ENCODE data around the gene CTNNA1.

DNA sequence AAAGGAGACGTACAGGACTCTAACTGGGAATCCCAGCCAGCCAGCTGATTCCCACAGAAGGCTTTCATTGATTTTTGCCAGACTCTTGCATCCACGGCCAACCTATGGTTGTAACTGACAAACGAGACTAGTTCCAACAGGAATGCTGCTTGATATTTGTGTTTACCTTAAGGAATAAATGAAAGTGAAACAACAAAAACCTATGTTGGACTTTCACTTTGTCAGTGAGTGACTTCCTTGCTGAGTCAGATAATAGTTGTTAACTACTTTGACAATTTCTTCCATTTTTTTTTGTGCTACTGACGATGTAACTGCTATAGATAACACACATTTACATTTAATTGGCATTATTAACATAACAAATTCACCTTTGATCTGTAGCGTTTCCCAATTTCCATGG, 185.3 kb downstream of the CTNNA1 start:
- TF ChIP-seq EZH2phosphoT487 (conservative IDR thresholded peaks at IDR 0.05; ENCODE audit: low read length): no peak
- TF ChIP-seq, protein P1, sequence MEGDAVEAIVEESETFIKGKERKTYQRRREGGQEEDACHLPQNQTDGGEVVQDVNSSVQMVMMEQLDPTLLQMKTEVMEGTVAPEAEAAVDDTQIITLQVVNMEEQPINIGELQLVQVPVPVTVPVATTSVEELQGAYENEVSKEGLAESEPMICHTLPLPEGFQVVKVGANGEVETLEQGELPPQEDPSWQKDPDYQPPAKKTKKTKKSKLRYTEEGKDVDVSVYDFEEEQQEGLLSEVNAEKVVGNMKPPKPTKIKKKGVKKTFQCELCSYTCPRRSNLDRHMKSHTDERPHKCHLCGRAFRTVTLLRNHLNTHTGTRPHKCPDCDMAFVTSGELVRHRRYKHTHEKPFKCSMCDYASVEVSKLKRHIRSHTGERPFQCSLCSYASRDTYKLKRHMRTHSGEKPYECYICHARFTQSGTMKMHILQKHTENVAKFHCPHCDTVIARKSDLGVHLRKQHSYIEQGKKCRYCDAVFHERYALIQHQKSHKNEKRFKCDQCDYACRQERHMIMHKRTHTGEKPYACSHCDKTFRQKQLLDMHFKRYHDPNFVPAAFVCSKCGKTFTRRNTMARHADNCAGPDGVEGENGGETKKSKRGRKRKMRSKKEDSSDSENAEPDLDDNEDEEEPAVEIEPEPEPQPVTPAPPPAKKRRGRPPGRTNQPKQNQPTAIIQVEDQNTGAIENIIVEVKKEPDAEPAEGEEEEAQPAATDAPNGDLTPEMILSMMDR (IDR thresholded peaks at IDR 0.05; ENCODE audit: insufficient read depth, low read length, poor library complexity, severe bottlenecking): no peak

Measured in SU-DHL-6 (cell line).